Left colon (tissue), 2 donors: ENCODE measurements around the gene CAB39L. TPM values are rescaled to one million over a fixed set of nuclear protein-coding genes. Genes with fewer than 3 reads are reported as not detected.

Experiments used
- ATAC-seq: fragments of 200-7000 bp; cut with Tn5 transposase; one replicate; pipeline ENCODE4 v1.9.1; 2020; ENCODE audit warnings: mild to moderate bottlenecking, moderate library complexity
- DNase-seq, 2 donors: peaks; one replicate each; pipeline ENCODE4 v3.0.0-alpha.2; 2020
- intact Hi-C, 2 donors: fragments of 100-400 bp; cut with DNase I in 1 of 2; cut with micrococcal nuclease in 1 of 2; formaldehyde crosslinking; loops; one replicate each; pipeline versions ENCODE4 v1.11.2 to v1.14.0; 2022; cut with DNase I, micrococcal nuclease
- total RNA-seq, 2 donors: library from RNA; stranded (reverse); fragmentation: NEBNext Ultra II Directional; extraction: Animal tissue kit (Norgen Biotek cat#: 25700); gene quantifications; one replicate each; pipeline ENCODE4 v1.2.1, GENCODE V29; 2021
- donor health status: DM: no; HTN: no; CAD: no.
- donor health status: DM: yes; HTN: yes; CAD: no.

CAB39L gene
- total RNA-seq, 2 donors from 2014 or later, result 6.8 to 13.5 TPM

DNA sequence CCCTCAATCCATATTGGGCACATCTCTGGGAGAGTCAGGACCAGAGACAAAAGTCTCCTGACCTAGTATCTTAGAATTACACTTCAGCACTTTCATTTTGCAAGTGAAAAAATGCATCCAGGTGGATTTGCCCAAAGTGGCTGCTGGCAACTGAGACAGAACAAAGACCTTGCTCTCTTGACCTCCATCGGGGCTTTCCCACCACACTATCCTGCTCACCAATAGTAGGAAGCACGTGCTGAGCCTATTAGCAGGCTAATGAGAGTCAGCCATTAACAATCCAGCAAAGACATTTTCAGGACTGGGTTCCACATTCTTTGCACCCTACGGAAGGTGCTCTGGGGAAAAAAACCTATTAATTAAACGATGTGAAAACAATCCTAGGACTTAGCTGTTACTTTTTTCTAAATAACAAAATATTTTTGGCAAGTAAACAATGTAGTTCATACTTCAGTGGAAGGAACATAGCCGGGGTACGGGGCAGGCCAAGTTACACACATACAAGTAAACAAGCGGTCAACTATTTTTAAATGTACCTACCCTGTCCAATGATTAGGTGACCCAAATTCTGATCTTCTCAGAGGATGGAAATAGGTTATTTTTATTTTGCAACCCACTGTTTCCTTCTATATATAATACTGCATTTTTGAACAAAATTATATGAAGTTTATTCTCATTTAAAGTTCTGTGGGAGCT lies 117.5 kb downstream of the CAB39L start:
- intact Hi-C loops, result no loop called here
- no peak for ATAC-seq
- no peak for DNase-seq

DNA sequence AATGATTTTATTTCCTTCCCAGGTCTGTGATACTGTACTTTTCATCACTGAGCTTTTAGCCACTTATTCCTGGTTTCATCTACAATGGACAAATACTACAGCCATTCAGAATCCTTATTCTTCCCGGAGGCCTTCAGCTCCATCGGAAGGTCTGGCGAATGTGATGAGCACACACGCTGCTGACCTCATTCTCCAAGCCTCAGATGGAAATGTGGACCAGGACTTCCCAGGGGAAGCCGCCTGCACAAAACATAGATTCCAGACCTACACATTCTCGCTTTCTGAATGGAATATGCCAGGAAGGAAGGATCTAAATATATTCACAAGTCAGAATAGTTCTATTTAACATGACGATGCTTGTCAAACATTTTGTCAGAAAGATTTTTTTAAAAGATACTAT lies 120.5 kb downstream of the CAB39L start:
- ATAC-seq (no peak), DNase-seq (no peak)
- intact Hi-C loops, result no loop called here

- ATAC-seq (no peak), DNase-seq (no peak)
- intact Hi-C loops, result no loop called here
Observed at GRCh38 chr13:49322702-49323101, 121.2 kb downstream of the CAB39L start.

DNA sequence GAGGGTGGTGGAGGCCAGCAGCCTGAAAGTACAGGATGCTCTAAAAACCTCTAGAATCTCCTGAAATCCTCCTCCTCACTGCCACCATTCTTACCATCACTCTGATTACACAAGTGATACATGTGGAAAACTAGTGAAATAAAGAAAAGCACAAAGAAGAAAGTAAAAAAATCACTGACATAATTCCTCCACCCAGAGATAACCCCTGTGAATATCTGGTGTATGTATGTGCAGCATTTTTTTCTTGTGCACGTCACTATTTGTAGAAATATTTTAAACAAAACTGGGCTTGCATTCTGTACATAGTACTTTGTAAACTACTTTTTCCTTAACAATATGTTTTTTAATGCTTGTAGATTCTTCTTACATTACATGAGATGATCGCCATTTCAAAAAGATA lies 122.9 kb downstream of the CAB39L start:
- ATAC-seq (no peak), DNase-seq (no peak)
- intact Hi-C loops, result no loop called here

GRCh38 chr13:49319951-49320350 lies 123.9 kb downstream of the CAB39L start:
- intact Hi-C loops, result no loop called here
- ATAC-seq (no peak), DNase-seq (no peak)

DNA sequence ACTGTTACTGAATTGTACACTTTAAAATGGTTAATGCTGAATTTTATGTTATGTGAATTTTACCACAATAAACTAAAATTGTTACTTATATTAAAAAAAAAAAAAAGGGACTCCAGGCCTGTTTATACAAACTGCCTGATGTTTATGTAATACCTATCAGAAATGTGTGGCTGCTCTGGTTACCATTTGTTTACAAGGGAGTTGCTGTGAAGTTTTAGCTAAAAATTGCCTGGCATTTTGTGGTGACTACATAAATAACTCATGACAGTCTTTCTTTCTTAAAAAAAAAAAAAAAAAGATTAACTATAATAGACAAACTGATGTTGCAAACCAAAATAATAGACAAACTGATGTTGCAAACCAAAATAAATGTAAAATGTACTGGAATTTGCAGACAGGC lies 124.3 kb downstream of the CAB39L start:
- ATAC-seq, result no peak
- no peak for DNase-seq
- intact Hi-C loops, result no loop called here

GRCh38 chr13:49315756-49316482 lies 127.9 kb downstream of the CAB39L start:
- ATAC-seq (no peak), DNase-seq (no peak)
- intact Hi-C loops, result no loop called here

GRCh38 chr13:49315036-49315565 lies 128.8 kb downstream of the CAB39L start:
- intact Hi-C loops, result no loop called here

GRCh38 chr13:49314344-49314882 lies 129.5 kb downstream of the CAB39L start:
- ATAC-seq (no peak), DNase-seq (no peak)
- intact Hi-C loops, result no loop called here

More at GRCh38 chr13:49315036-49315565, 128.8 kb downstream of the CAB39L start:
- no peak for ATAC-seq
- DNase-seq, result no peak

- ATAC-seq (no peak), DNase-seq (no peak)
- intact Hi-C loops, result no loop called here
Observed at GRCh38 chr13:49311816-49312215, 132.0 kb downstream of the CAB39L start.

GRCh38 chr13:49310251-49310650 lies 133.6 kb downstream of the CAB39L start:
- ATAC-seq (no peak), DNase-seq (no peak)
- intact Hi-C loops, result no loop called here

GRCh38 chr13:49308921-49309408 lies 134.9 kb downstream of the CAB39L start:
- no peak for DNase-seq
- ATAC-seq, result no peak
- intact Hi-C loops, result loop anchor here in 1 of 2 donors (10.0 kb wide), 1 partner anchor 296 kb away; no protein-coding TSS in a partner anchor

DNA sequence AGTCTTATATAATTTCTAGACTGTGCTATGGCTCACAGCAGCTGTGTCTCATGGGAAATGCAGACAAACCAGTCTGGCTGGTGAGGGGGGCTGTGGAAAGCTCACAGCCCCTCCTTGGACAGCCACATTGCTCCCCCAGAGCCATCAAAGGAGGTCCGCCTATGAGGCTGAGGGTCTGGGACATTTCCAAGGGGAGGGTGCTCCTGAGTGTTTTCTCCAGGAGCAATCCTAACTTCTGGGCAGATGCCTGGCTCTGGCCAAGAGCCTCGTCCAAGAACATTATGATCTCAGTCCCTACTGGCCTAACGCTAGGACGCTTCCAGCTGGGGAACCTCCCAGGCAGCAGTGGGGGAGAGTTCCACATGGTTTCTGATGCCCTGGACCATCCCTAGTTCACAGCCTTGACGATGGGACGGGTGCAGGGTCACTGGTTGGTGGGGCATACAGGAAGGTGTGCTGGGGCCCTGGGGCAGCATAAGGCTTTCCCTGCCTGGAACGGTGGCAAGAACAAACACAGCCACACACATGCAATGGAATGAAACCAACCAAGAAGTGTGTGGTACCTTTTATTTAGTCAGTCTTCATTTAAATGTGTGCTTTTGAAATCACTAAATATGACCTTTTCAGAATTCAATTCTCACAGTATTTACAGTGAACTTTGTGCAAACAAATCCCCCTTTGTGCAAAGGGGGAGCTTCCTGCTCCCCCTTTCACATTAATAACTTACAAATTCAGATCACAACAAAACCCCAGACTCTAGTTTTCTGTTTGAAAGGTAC lies 135.6 kb downstream of the CAB39L start:
- peak; percentile 34 for ATAC-seq

DNA sequence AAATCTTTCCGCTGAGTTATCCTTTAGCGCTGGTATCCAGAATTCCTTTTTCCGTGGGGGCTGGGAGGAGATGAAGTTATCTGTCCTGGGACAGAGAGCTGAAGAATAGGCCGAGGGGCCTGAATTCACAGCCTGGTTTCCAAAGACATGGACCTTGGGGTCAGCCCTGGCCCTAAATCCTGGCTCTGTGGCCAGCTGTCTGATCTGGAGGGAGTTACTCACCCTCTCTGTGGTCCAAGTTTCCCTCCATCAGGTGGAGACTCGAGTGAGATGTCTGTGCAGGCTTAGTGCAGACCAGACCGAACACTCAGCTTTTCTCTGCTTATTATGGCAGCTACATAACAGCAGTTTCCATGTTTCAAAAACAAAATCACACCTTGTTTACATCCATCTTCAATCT lies 136.5 kb downstream of the CAB39L start:
- intact Hi-C loops, result loop anchor here in 1 of 2 donors (10.0 kb wide), 1 partner anchor 297 kb away; no protein-coding TSS in a partner anchor
- ATAC-seq, result no peak
- peak in 1 of 2 donors; percentile 36 for DNase-seq

More for the DNA sequence above, 135.6 kb downstream of the CAB39L start:
- intact Hi-C loops, result loop anchor here in 1 of 2 donors (10.0 kb wide), 1 partner anchor 297 kb away; no protein-coding TSS in a partner anchor
- peak; percentile 46 to 83 for DNase-seq

GRCh38 chr13:49305792-49306425 lies 138.0 kb downstream of the CAB39L start:
- intact Hi-C loops, result loop anchor here in 1 of 2 donors (10.0 kb wide), 1 partner anchor 299 kb away; no protein-coding TSS in a partner anchor
- no peak for DNase-seq

GRCh38 chr13:49304763-49305700 lies 138.8 kb downstream of the CAB39L start:
- ATAC-seq (no peak), DNase-seq (no peak)
- intact Hi-C loops, result loop anchor here (5.0 to 10.0 kb wide), 2 partner anchors 300 to 302 kb away; no protein-coding TSS in a partner anchor

More at GRCh38 chr13:49305792-49306425, 138.0 kb downstream of the CAB39L start:
- no peak for ATAC-seq

DNA sequence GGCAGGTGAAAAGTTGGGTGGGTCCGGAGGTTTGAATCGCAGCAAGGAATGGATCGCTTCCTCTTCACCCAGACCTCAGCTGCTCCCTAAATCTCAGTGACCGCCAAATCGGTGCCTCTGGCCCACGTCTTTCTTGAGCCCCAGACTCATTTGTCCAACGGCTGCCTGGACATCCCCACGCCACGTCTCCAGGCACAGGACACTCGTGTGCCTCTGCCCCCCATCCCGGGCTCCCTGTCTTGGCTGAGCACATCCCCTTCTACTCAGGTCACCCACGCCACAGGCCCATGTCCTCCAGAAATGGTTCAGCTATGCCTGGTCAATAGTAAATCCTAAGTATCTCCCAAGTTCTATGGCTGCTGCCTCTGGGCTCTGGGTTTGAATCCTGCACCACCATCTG lies 139.5 kb downstream of the CAB39L start:
- no peak for DNase-seq
- no peak for ATAC-seq
- intact Hi-C loops, result loop anchor here (5.0 to 10.0 kb wide), 2 partner anchors 300 to 303 kb away; no protein-coding TSS in a partner anchor
